ENCODE measurements around the gene ARRB2. TPM values are rescaled to one million over a fixed set of nuclear protein-coding genes. Genes with fewer than 3 reads are reported as not detected.

Gene ARRB2
- polyA plus RNA-seq, 1 donor from 2014 or later = 28.3 TPM

DNA sequence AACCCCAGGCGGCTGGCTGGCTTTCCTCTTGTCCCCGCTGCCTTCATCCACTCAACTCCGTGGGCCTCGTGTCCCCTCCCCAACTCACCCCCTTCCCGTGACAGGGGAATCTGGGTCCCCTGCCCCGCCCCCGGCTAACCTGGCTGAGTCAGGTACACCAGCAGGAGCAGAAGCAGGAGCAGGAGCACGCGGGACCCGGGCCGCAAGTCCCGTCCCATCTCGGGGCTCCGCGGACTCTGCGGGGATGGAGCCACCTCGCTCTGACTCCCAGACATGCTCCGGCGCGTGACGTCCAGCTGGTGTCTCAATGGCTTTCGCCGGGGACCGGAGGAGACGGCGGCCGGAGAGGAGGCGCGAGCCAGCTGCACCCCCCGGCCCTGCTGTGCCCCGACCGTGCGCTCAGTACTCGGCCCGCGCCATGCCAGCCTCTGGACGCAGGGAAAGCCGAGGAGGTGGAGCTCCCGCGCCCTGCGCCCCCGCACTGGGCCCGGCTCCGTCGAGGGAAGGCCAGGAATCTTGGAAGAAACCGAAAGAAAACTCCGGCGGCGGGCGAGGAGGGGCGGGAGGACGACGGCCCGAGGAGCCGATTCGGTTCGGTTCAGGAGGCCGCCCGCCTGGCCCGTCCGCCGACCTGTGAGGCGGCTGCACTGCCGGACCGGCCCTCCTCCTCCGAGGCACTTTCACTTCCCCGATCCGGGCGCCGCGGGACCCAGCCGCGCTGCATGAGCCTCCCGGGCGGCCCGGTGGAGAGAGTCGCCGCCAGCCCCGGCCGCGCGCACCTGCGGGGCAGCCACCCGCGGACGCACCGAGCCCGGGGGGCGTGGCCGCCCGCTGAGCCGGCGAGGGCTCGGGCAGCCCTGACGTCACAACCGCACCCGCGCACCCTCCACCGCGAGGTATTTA, 28.9 kb downstream of the ARRB2 start, which contains the start of the genes CXCL16 and ZMYND15:
Gene CXCL16, minus strand, starts transcription at position 807 of the 903 bp plus-strand sequence. Its CDS starts 589 bp downstream, at position 218.
Gene ZMYND15, plus strand, starts transcription at position 712 of the 903 bp plus-strand sequence. CDS start 716 bp downstream, outside the sequence.
- Histone ChIP-seq H3K4me2 (ENCODE audit: low read length) (no peak within 1 kb of the TSS), H3K36me3 (ENCODE audit: insufficient read depth, low read length) (no peaks in the 10 kb centered on the region), H4K20me1 (ENCODE audit: insufficient read depth) (no peaks in the 10 kb centered on the region), H3K9ac (ENCODE audit: low read length) (peak within 1 kb of the TSS; percentile 16), H3K9me3 (ENCODE audit: low read length) (no peaks in the 10 kb centered on the region), H3K79me2 (replicated peaks; ENCODE audit: insufficient read depth, low read length) (no peaks in the 10 kb centered on the region), H3K27ac (ENCODE audit: low read length) (no peak within 1 kb of the TSS), H3K27me3 (ENCODE audit: insufficient read depth, low read depth, low read length) (peaks cover 65% of the 10 kb centered on the region), H3F3A (ENCODE audit: insufficient read depth, low read length, poor library complexity, severe bottlenecking) (no peaks in the 10 kb centered on the region), H3K9me2 (ENCODE audit: insufficient read depth, low read length) (no peaks in the 10 kb centered on the region), H3K4me3 (ENCODE audit: low read length) (peak within 1 kb of the TSS; percentile 60), H2AFZ (ENCODE audit: low read depth, low read length) (no peak within 1 kb of the TSS)
- no peak for TF ChIP-seq SMC3 (conservative IDR thresholded peaks at IDR 0.05; ENCODE audit: poor library complexity)
- TF ChIP-seq, protein P1, sequence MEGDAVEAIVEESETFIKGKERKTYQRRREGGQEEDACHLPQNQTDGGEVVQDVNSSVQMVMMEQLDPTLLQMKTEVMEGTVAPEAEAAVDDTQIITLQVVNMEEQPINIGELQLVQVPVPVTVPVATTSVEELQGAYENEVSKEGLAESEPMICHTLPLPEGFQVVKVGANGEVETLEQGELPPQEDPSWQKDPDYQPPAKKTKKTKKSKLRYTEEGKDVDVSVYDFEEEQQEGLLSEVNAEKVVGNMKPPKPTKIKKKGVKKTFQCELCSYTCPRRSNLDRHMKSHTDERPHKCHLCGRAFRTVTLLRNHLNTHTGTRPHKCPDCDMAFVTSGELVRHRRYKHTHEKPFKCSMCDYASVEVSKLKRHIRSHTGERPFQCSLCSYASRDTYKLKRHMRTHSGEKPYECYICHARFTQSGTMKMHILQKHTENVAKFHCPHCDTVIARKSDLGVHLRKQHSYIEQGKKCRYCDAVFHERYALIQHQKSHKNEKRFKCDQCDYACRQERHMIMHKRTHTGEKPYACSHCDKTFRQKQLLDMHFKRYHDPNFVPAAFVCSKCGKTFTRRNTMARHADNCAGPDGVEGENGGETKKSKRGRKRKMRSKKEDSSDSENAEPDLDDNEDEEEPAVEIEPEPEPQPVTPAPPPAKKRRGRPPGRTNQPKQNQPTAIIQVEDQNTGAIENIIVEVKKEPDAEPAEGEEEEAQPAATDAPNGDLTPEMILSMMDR (IDR thresholded peaks at IDR 0.05; ENCODE audit: poor library complexity, severe bottlenecking) = no peak
- TF ChIP-seq EZH2 (IDR thresholded peaks at IDR 0.05; ENCODE audit: borderline replicate concordance, insufficient read depth, low read length, poor library complexity, severe bottlenecking) = peak; percentile 66
- TF ChIP-seq MXI1 (conservative IDR thresholded peaks at IDR 0.05; ENCODE audit: poor library complexity, severe bottlenecking) = no peak
- no peak for TF ChIP-seq TAF1 (IDR thresholded peaks at IDR 0.05; ENCODE audit: low read depth)
- TF ChIP-seq RAD21 (conservative IDR thresholded peaks at IDR 0.05) = no peak

DNA sequence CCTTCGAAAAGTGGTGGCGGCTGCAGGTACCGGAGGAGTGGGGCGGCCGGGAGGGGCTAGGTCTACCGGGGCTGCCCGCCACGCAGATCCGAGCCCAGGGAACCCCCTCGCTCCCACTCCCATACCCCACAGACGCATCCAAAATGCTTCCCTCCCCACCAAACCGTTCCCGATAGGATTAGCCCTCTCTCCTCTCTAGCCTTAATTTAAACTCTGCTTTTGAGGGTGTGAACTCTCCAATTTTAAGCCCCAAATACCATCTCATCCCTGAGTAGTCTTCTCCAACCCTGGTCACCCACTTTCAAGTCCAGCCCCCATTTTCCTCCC, 29.6 kb downstream of the ARRB2 start:
- Histone ChIP-seq H3K36me3 (ENCODE audit: insufficient read depth, low read length) (no peaks in the 10 kb centered on the region), H3K4me2 (ENCODE audit: low read length) (no peak overlapping the region), H3K4me3 (ENCODE audit: low read length) (no peak overlapping the region), H2AFZ (ENCODE audit: low read depth, low read length) (no peak overlapping the region), H3K9me2 (ENCODE audit: insufficient read depth, low read length) (no peaks in the 10 kb centered on the region), H3K9me3 (ENCODE audit: low read length) (no peaks in the 10 kb centered on the region), H3F3A (ENCODE audit: insufficient read depth, low read length, poor library complexity, severe bottlenecking) (no peaks in the 10 kb centered on the region), H3K27ac (ENCODE audit: low read length) (no peak overlapping the region), H3K9ac (ENCODE audit: low read length) (no peak overlapping the region), H4K20me1 (ENCODE audit: insufficient read depth) (no peaks in the 10 kb centered on the region), H3K27me3 (ENCODE audit: insufficient read depth, low read depth, low read length) (peaks cover 71% of the 10 kb centered on the region), H3K79me2 (replicated peaks; ENCODE audit: insufficient read depth, low read length) (no peaks in the 10 kb centered on the region)
- no peak for TF ChIP-seq EP300 (conservative IDR thresholded peaks at IDR 0.05; ENCODE audit: poor library complexity, severe bottlenecking)
- no peak for TF ChIP-seq TAF1 (IDR thresholded peaks at IDR 0.05; ENCODE audit: low read depth)
- TF ChIP-seq RAD21 (conservative IDR thresholded peaks at IDR 0.05) = no peak
- no peak for TF ChIP-seq MXI1 (conservative IDR thresholded peaks at IDR 0.05; ENCODE audit: poor library complexity, severe bottlenecking)
- no peak for TF ChIP-seq POLR2AphosphoS5 (IDR thresholded peaks at IDR 0.05)
- TF ChIP-seq, protein P2, sequence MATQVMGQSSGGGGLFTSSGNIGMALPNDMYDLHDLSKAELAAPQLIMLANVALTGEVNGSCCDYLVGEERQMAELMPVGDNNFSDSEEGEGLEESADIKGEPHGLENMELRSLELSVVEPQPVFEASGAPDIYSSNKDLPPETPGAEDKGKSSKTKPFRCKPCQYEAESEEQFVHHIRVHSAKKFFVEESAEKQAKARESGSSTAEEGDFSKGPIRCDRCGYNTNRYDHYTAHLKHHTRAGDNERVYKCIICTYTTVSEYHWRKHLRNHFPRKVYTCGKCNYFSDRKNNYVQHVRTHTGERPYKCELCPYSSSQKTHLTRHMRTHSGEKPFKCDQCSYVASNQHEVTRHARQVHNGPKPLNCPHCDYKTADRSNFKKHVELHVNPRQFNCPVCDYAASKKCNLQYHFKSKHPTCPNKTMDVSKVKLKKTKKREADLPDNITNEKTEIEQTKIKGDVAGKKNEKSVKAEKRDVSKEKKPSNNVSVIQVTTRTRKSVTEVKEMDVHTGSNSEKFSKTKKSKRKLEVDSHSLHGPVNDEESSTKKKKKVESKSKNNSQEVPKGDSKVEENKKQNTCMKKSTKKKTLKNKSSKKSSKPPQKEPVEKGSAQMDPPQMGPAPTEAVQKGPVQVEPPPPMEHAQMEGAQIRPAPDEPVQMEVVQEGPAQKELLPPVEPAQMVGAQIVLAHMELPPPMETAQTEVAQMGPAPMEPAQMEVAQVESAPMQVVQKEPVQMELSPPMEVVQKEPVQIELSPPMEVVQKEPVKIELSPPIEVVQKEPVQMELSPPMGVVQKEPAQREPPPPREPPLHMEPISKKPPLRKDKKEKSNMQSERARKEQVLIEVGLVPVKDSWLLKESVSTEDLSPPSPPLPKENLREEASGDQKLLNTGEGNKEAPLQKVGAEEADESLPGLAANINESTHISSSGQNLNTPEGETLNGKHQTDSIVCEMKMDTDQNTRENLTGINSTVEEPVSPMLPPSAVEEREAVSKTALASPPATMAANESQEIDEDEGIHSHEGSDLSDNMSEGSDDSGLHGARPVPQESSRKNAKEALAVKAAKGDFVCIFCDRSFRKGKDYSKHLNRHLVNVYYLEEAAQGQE (IDR thresholded peaks at IDR 0.05; ENCODE audit: borderline replicate concordance) = no peak
- TF ChIP-seq SMC3 (conservative IDR thresholded peaks at IDR 0.05; ENCODE audit: poor library complexity) = no peak
- no peak for TF ChIP-seq EZH2 (IDR thresholded peaks at IDR 0.05; ENCODE audit: borderline replicate concordance, insufficient read depth, low read length, poor library complexity, severe bottlenecking)
- TF ChIP-seq, protein P1 (IDR thresholded peaks at IDR 0.05; ENCODE audit: poor library complexity, severe bottlenecking) = no peak

Measured in neural cell (in vitro differentiated cells).